Medulla oblongata (tissue), 1 donor: ENCODE results near the gene NBL1.

ENCODE experiments used
- DNase-seq: peaks from one replicate; pipeline ENCODE4 v3.0.0-alpha.2; 2015; ENCODE audit errors: extremely low spot score

Gene NBL1

GRCh38 chr1:19670787-19671186 is 26.7 kb downstream of the NBL1 start:
- no peak for DNase-seq

- no peak for DNase-seq
Observed at GRCh38 chr1:19672237-19672636, 28.1 kb downstream of the NBL1 start.

- no peak for DNase-seq
Observed at GRCh38 chr1:19675797-19676196, 31.7 kb downstream of the NBL1 start.

GRCh38 chr1:19676438-19676922 is 32.4 kb downstream of the NBL1 start:
- DNase-seq: peak; percentile 11

GRCh38 chr1:19678493-19678892 is 34.4 kb downstream of the NBL1 start:
- no peak for DNase-seq

GRCh38 chr1:19678931-19679453 is 34.9 kb downstream of the NBL1 start:
- no peak for DNase-seq

GRCh38 chr1:19679691-19680090 is 35.6 kb downstream of the NBL1 start:
- DNase-seq: no peak

- no peak for DNase-seq
Observed at GRCh38 chr1:19680644-19681043, 36.5 kb downstream of the NBL1 start.

- DNase-seq: no peak
Observed at GRCh38 chr1:19682257-19682656, 38.1 kb downstream of the NBL1 start.

- DNase-seq: no peak
Observed at GRCh38 chr1:19682901-19683300, 38.8 kb downstream of the NBL1 start.

GRCh38 chr1:19683351-19683750 is 39.2 kb downstream of the NBL1 start:
- DNase-seq: no peak

- DNase-seq: no peak
Observed at GRCh38 chr1:19684677-19685076, 40.6 kb downstream of the NBL1 start.

GRCh38 chr1:19685994-19686393 is 41.9 kb downstream of the NBL1 start:
- no peak for DNase-seq

- DNase-seq: no peak
Observed at GRCh38 chr1:19687414-19687813, 43.3 kb downstream of the NBL1 start.

GRCh38 chr1:19688041-19688842 is 44.1 kb downstream of the NBL1 start:
- DNase-seq: no peak

- no peak for DNase-seq
Observed at GRCh38 chr1:19689085-19689757, 45.1 kb downstream of the NBL1 start.

- DNase-seq: no peak
Observed at GRCh38 chr1:19689856-19690255, 45.7 kb downstream of the NBL1 start.

GRCh38 chr1:19690342-19690741 is 46.2 kb downstream of the NBL1 start:
- DNase-seq: no peak

- no peak for DNase-seq
Observed at GRCh38 chr1:19694298-19694697, 50.2 kb downstream of the NBL1 start.

- no peak for DNase-seq
Observed at GRCh38 chr1:19695772-19696171, 51.7 kb downstream of the NBL1 start.

- no peak for DNase-seq
Observed at GRCh38 chr1:19696820-19697219, 52.7 kb downstream of the NBL1 start.

GRCh38 chr1:19698181-19698580 is 54.1 kb downstream of the NBL1 start:
- DNase-seq: no peak
